HG02973 (cell line): ENCODE results near the gene TSC22D2.
A peak's percentile ranks its signal among the peaks of the same experiment; 100 is the strongest.

Experiments used
- ATAC-seq: cut with Tn5 transposase; IDR thresholded peaks from one replicate; pipeline ENCODE4 v1.9.1; 2021; ENCODE audit warnings: moderate library complexity; ENCODE audit not compliant: unreplicated experiment

TSC22D2 gene

GRCh38 chr3:150408221-150409124 is at the start of gene TSC22D2:
TSC22D2 (plus strand) TSS chr3:150408298; CDS start chr3:150409351, 1,053 bp downstream.
- peak; percentile 58 for ATAC-seq

GRCh38 chr3:150359381-150359780 is 48.7 kb upstream of the TSC22D2 start:
- no peak for ATAC-seq

GRCh38 chr3:150360966-150361365 is 47.1 kb upstream of the TSC22D2 start:
- no peak for ATAC-seq

GRCh38 chr3:150362515-150363302 is 45.4 kb upstream of the TSC22D2 start:
- no peak for ATAC-seq

GRCh38 chr3:150363420-150363819 is 44.7 kb upstream of the TSC22D2 start:
- no peak for ATAC-seq

- ATAC-seq: no peak
Observed at GRCh38 chr3:150365132-150365604, 42.9 kb upstream of the TSC22D2 start.

GRCh38 chr3:150367757-150368156 is 40.3 kb upstream of the TSC22D2 start:
- ATAC-seq: no peak

- ATAC-seq: no peak
Observed at GRCh38 chr3:150370122-150370602, 37.9 kb upstream of the TSC22D2 start.

GRCh38 chr3:150370999-150371398 is 37.1 kb upstream of the TSC22D2 start:
- ATAC-seq: no peak

GRCh38 chr3:150371741-150372254 is 36.3 kb upstream of the TSC22D2 start:
- no peak for ATAC-seq

GRCh38 chr3:150372320-150372719 is 35.8 kb upstream of the TSC22D2 start:
- no peak for ATAC-seq

GRCh38 chr3:150372722-150373121 is 35.4 kb upstream of the TSC22D2 start:
- ATAC-seq: no peak

- no peak for ATAC-seq
Observed at GRCh38 chr3:150373234-150373875, 34.7 kb upstream of the TSC22D2 start.

- ATAC-seq: no peak
Observed at GRCh38 chr3:150374975-150375374, 33.1 kb upstream of the TSC22D2 start.

- ATAC-seq: no peak
Observed at GRCh38 chr3:150376001-150376848, 31.9 kb upstream of the TSC22D2 start.

GRCh38 chr3:150377601-150378300 is 30.3 kb upstream of the TSC22D2 start:
- ATAC-seq: no peak

- ATAC-seq: no peak
Observed at GRCh38 chr3:150378301-150378748, 29.8 kb upstream of the TSC22D2 start.

GRCh38 chr3:150379469-150379868 is 28.6 kb upstream of the TSC22D2 start:
- no peak for ATAC-seq
